Fibroblast of villous mesenchyme (primary cell): ENCODE results near the gene STARD3. TPM values are rescaled to one million over a fixed set of nuclear protein-coding genes. Genes with fewer than 3 reads are reported as not detected.

Experiments
- DNase-seq: peaks from one replicate; pipeline ENCODE4 v3.0.0-alpha.2; 2010; ENCODE audit warnings: low read depth
- H3K4me3 ChIP-seq: 2 replicates; pipeline ENCODE4 v1.5.1; 2011; ENCODE audit warnings: low read depth, mild to moderate bottlenecking, low read length
- total RNA-seq: library from RNA; depleted of rRNA; stranded (reverse); fragments of >200 nt; gene quantifications from 2 replicates; pipeline ENCODE4 v1.2.3, GENCODE V29; 2012
- TF ChIP-seq, protein P1 (sequence below): IDR thresholded peaks from 2 replicates; pipeline ENCODE4 v1.5.1; 2012; ENCODE audit warnings: low read depth, mild to moderate bottlenecking, low read length; ENCODE audit not compliant: insufficient read depth

The STARD3 gene
- total RNA-seq, 1 donor = 23.7 TPM

- DNase-seq = no peak
- TF ChIP-seq, protein P1, sequence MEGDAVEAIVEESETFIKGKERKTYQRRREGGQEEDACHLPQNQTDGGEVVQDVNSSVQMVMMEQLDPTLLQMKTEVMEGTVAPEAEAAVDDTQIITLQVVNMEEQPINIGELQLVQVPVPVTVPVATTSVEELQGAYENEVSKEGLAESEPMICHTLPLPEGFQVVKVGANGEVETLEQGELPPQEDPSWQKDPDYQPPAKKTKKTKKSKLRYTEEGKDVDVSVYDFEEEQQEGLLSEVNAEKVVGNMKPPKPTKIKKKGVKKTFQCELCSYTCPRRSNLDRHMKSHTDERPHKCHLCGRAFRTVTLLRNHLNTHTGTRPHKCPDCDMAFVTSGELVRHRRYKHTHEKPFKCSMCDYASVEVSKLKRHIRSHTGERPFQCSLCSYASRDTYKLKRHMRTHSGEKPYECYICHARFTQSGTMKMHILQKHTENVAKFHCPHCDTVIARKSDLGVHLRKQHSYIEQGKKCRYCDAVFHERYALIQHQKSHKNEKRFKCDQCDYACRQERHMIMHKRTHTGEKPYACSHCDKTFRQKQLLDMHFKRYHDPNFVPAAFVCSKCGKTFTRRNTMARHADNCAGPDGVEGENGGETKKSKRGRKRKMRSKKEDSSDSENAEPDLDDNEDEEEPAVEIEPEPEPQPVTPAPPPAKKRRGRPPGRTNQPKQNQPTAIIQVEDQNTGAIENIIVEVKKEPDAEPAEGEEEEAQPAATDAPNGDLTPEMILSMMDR = no peak
- H3K4me3 ChIP-seq = no peak overlapping the region
Observed at GRCh38 chr17:39711851-39712250, 74.9 kb downstream of the STARD3 start.

Other genes with a start within 250 kb of the STARD3 start
- gene FBXL20, start 235.5 kb upstream of the STARD3 start, total RNA-seq = 10.6 and 16.0 TPM in 2 replicates
- gene MED1, start 185.9 kb upstream of the STARD3 start, total RNA-seq = 20.3 and 31.1 TPM in 2 replicates
- 39.3 and 39.6 TPM in 2 replicates for gene CDK12, start 175.7 kb upstream of the STARD3 start, total RNA-seq
- not detected in 2 replicates for gene NEUROD2, start 29.2 kb upstream of the STARD3 start, total RNA-seq
- not detected in 2 replicates for gene PPP1R1B, start 10.2 kb upstream of the STARD3 start, total RNA-seq
- under 0.01 TPM in 1 of 2 replicates, not detected in the other for gene TCAP, start 28.2 kb downstream of the STARD3 start, total RNA-seq
- gene PNMT, start 31.3 kb downstream of the STARD3 start, total RNA-seq = not detected in 2 replicates
- gene PGAP3, start 50.9 kb downstream of the STARD3 start, total RNA-seq = 4.7 and 7.7 TPM in 2 replicates
- 42.2 and 47.1 TPM in 2 replicates for gene ERBB2, start 62.9 kb downstream of the STARD3 start, total RNA-seq
- 19.0 and 30.3 TPM in 2 replicates for gene MIEN1, start 93.4 kb downstream of the STARD3 start, total RNA-seq
- gene GRB7, start 100.8 kb downstream of the STARD3 start, total RNA-seq = 0.97 and 1.3 TPM in 2 replicates
- under 0.01 TPM in 2 replicates for gene IKZF3, start 227.2 kb downstream of the STARD3 start, total RNA-seq
- not detected in 2 replicates for gene ZPBP2, start 231.1 kb downstream of the STARD3 start, total RNA-seq